LNCaP clone FGC (cell line): ENCODE measurements around the gene ADGRG6.

ENCODE experiments used
- DNase-seq: peaks from one replicate; pipeline ENCODE4 v3.0.0-alpha.2; 2011; ENCODE audit warnings: low read depth
- H3K4me3 ChIP-seq: 2 replicates; pipeline ENCODE4 v1.5.1; 2011; ENCODE audit warnings: mild to moderate bottlenecking, low read depth, low read length, control low read depth
- TF ChIP-seq, protein P1 (sequence below): IDR thresholded peaks from 2 replicates; pipeline ENCODE4 v1.5.1; 2012; ENCODE audit warnings: mild to moderate bottlenecking; ENCODE audit not compliant: control insufficient read depth, insufficient read depth; ENCODE audit errors: extremely low read depth

The ADGRG6 gene

DNA sequence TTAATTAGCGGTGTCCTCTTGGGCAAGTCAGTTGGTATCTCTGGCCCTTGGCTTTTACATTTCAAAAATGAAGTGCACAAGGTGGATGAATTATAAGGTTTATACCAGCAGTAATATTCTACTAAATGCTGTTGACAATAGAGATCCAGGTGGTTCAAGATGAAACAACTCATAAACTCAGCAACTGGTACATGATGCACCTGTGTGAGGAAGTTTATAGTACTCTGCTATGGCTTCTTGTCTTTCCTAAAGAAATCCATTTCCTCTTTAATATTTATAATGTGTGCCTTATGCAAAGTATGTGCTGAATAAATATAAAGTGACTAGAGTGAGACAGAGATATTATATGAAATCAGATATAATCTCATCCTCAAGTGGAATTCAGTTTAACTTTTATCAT, 48.5 kb downstream of the ADGRG6 start:
- peak; percentile 91 for DNase-seq
- H3K4me3 ChIP-seq, result no peak overlapping the region
- TF ChIP-seq, protein P1, sequence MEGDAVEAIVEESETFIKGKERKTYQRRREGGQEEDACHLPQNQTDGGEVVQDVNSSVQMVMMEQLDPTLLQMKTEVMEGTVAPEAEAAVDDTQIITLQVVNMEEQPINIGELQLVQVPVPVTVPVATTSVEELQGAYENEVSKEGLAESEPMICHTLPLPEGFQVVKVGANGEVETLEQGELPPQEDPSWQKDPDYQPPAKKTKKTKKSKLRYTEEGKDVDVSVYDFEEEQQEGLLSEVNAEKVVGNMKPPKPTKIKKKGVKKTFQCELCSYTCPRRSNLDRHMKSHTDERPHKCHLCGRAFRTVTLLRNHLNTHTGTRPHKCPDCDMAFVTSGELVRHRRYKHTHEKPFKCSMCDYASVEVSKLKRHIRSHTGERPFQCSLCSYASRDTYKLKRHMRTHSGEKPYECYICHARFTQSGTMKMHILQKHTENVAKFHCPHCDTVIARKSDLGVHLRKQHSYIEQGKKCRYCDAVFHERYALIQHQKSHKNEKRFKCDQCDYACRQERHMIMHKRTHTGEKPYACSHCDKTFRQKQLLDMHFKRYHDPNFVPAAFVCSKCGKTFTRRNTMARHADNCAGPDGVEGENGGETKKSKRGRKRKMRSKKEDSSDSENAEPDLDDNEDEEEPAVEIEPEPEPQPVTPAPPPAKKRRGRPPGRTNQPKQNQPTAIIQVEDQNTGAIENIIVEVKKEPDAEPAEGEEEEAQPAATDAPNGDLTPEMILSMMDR, result no peak

DNA sequence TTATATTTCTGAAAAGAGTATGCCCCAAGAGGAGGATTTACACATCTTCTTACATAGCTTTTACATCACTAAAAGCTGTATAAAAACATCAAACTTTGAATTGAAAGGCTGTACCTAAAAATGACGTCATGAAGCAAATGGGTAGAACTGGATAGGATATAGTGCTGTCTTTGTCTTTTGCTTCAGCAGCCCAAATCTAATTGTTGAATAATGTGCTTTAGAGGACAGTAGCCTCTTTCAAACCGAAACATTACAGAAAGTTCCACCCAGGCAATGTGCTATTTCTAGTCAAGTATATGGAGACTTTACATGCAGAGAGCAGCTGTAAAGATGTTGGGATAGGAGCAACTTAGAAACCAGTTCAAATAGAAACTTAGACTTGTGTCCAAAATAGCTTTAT, 51.9 kb downstream of the ADGRG6 start:
- no peak for DNase-seq
- no peak overlapping the region for H3K4me3 ChIP-seq
- TF ChIP-seq, protein P1, result no peak

DNA sequence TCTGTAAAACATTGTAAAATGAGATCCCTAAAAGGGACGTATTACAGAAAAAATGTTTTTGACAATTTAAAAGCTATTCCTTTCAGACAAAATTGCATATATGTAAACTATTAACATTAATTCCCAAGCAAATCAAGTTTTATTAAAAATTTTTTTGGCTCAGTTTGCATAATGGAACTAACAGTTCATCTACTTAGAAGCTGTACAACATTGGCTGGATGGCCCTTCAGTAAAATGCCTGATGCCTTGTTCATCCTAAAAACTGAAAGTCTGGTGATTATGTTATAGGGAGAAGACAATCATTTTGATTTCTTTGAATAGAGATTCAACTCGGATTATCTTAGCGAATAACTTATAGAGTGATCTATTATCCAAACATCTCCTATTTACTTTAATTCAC, 52.8 kb downstream of the ADGRG6 start:
- DNase-seq, result no peak
- H3K4me3 ChIP-seq, result no peak overlapping the region
- TF ChIP-seq, protein P1, result no peak

DNA sequence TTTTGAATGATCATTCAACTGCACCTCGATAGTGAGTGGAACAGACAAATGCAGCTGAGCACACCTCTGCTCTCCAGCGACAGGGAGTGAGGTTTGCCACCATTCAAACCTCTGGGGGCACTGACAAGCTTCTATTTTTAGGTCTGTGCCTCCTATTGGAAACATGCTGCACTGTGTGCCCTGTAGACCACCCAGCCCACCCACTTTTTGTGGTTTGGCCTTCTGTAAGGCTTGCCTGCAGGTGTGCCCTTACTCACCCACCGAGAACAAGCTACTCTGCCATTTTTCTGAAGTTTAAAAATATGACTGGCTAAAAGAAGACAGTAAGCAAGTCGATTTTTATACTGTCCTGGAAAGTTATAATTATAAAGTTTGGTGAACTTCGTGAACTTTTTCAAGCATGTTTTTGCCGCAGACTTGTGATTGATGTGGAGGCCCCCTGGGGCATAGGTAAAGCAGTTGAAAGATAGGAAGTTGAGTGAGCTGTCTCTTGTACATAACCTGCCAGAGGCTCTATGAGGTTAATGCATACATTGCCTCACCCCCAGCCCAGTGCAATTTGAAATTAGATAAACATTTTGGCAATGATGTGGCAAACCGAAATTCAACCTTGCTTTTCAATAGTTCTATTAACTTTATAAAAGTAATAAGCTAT, 53.8 kb downstream of the ADGRG6 start:
- H3K4me3 ChIP-seq, result no peak overlapping the region
- DNase-seq, result no peak

DNA sequence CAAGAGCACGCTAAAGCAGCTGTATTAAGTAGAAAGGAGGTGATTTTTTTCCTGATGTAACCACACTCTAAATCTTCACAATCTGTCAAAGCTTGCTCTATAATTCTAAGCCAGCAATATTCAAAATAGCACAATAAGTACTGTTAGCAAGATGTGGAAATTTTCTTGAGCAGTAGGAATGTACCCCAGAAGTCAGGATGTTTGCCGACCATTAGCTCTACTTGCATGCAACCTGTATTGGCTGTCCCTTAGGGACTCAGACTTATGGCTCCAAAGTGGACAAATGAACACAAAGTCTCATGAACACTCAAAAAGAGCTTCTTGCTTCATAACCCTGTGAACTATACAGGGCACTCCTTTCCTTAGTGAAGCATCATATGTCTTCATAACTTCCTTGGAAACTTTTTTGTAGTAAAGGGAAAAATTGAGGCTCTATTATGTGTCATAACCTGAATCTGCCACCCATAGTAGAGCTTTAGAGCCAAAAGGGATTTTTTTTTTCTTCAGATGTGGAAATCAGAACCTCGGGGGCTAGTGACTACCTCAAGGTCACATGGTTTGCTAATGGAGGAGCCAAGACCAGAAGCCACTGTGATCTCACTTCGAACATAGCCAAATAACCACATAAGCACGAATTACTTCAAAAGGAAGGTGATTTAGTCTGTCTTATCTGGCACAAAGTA, 54.5 kb downstream of the ADGRG6 start:
- DNase-seq, result no peak
- no peak overlapping the region for H3K4me3 ChIP-seq
- TF ChIP-seq, protein P1, result no peak

More for the DNA sequence above, 53.8 kb downstream of the ADGRG6 start:
- TF ChIP-seq, protein P1, result no peak

DNA sequence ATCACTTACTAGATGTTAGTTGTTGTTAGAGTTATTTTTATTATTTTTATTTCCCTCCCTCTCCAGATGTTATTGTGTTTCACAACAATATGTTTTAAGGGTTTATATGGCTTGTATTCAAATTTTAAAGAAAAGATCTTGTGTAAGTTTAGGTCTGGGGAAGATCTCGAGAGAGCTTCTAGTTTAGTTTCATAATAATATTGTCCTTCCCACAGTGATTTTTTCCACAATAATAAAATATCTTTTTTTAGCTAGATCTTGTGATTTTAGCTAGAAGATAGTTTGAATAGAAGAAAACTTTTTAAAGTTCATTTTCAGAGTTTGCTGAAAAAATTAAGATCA, 55.0 kb downstream of the ADGRG6 start:
- no peak overlapping the region for H3K4me3 ChIP-seq
- TF ChIP-seq, protein P1, result no peak
- no peak for DNase-seq

DNA sequence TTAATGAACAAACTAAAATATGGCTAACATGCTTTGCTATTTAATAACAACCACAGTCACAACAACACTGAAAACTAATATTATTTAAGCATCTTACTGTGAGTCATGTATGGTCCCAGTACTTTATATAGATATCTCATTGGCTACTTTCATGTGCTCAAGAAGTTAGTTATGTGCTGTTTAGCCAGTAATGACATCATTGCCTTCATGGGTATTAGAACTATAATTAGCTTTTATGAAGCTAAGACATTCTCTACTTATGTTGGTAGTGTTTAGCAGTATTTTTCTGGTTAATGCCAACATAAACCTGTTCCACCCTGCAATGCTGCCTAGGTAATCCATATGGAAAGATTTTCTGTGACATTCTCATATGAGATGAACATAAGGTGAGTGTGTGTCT, 56.1 kb downstream of the ADGRG6 start:
- TF ChIP-seq, protein P1, result no peak
- no peak overlapping the region for H3K4me3 ChIP-seq
- no peak for DNase-seq
